Measurements from ENCODE around the gene P2RY14. TPM values are rescaled to one million over a fixed set of nuclear protein-coding genes. Genes with fewer than 3 reads are reported as not detected.

P2RY14 gene
- total RNA-seq, 1 experiment from 2014 or later: not detected

DNA sequence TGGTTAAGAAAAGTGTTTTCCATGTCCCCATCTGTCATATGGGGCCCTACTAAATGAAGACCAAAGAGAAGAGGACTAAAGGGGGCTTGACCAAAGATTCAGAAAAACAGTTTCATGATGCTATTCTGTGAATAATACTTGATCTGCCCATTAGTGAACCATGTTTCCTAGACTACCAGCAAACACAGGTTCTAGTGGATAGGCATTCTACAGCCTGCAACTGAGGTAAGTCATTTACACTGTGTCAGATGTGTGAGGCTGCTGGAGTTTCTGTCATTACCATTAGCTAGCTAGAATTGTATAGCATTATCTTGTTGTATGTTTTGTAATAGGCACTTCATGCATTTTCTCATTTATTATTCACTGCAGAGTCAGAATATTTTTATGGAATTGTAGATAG lies 81.9 kb downstream of the P2RY14 start:
- ChIA-PET POLR2A (no interaction called here), CTCF (interaction anchor here (0.9 kb wide), 1 partner anchor 28 kb away, joined by 3 read pairs; no protein-coding TSS in a partner anchor)
- H3K4me1 Mint-ChIP-seq: no peaks in the 10 kb centered on the region
- TF ChIP-seq FOXJ3 (CRISPR knock-in tag; IDR thresholded peaks at IDR 0.05; ENCODE audit: borderline replicate concordance) (no peak), FOXP1 (CRISPR knock-in tag; IDR thresholded peaks at IDR 0.05; ENCODE audit: borderline replicate concordance) (no peak), TCF7 (CRISPR knock-in tag; IDR thresholded peaks at IDR 0.05; ENCODE audit: low read depth) (no peak), ZNF671 (CRISPR knock-in tag; IDR thresholded peaks at IDR 0.05) (no peak), EMX1 (CRISPR knock-in tag; IDR thresholded peaks at IDR 0.05) (no peak), MYBL2 (CRISPR knock-in tag; IDR thresholded peaks at IDR 0.05) (no peak), TP53 (CRISPR knock-in tag; IDR thresholded peaks at IDR 0.05) (no peak), ZNF416 (CRISPR knock-in tag; IDR thresholded peaks at IDR 0.05) (no peak), ZNF317 (CRISPR knock-in tag; IDR thresholded peaks at IDR 0.05; ENCODE audit: borderline replicate concordance, low read depth) (no peak)
- TF ChIP-seq, protein P1, sequence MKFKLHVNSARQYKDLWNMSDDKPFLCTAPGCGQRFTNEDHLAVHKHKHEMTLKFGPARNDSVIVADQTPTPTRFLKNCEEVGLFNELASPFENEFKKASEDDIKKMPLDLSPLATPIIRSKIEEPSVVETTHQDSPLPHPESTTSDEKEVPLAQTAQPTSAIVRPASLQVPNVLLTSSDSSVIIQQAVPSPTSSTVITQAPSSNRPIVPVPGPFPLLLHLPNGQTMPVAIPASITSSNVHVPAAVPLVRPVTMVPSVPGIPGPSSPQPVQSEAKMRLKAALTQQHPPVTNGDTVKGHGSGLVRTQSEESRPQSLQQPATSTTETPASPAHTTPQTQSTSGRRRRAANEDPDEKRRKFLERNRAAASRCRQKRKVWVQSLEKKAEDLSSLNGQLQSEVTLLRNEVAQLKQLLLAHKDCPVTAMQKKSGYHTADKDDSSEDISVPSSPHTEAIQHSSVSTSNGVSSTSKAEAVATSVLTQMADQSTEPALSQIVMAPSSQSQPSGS (CRISPR knock-in tag; IDR thresholded peaks at IDR 0.05; ENCODE audit: borderline replicate concordance, low read depth): no peak
- TF ChIP-seq, protein P2, sequence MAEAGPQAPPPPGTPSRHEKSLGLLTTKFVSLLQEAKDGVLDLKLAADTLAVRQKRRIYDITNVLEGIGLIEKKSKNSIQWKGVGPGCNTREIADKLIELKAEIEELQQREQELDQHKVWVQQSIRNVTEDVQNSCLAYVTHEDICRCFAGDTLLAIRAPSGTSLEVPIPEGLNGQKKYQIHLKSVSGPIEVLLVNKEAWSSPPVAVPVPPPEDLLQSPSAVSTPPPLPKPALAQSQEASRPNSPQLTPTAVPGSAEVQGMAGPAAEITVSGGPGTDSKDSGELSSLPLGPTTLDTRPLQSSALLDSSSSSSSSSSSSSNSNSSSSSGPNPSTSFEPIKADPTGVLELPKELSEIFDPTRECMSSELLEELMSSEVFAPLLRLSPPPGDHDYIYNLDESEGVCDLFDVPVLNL (CRISPR knock-in tag; IDR thresholded peaks at IDR 0.05; ENCODE audit: borderline replicate concordance, low read depth): no peak
- TF ChIP-seq, protein P3, sequence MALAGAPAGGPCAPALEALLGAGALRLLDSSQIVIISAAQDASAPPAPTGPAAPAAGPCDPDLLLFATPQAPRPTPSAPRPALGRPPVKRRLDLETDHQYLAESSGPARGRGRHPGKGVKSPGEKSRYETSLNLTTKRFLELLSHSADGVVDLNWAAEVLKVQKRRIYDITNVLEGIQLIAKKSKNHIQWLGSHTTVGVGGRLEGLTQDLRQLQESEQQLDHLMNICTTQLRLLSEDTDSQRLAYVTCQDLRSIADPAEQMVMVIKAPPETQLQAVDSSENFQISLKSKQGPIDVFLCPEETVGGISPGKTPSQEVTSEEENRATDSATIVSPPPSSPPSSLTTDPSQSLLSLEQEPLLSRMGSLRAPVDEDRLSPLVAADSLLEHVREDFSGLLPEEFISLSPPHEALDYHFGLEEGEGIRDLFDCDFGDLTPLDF (CRISPR knock-in tag; IDR thresholded peaks at IDR 0.05): no peak
- H3K27ac Mint-ChIP-seq: 0 out of 2 replicates have a peak overlapping the region, but pooled peaks have one; percentile 15
- ATAC-seq: no peak
- DNase-seq (ENCODE audit: low spot score): no peak
- no peaks in the 10 kb centered on the region for H3K27me3 Mint-ChIP-seq (ENCODE audit: low read depth)
- H3K36me3 Mint-ChIP-seq: peaks cover 9% of the 10 kb centered on the region
- H3K4me3 Mint-ChIP-seq: no peak overlapping the region
- H3K9me3 Mint-ChIP-seq: no peaks in the 10 kb centered on the region

DNA sequence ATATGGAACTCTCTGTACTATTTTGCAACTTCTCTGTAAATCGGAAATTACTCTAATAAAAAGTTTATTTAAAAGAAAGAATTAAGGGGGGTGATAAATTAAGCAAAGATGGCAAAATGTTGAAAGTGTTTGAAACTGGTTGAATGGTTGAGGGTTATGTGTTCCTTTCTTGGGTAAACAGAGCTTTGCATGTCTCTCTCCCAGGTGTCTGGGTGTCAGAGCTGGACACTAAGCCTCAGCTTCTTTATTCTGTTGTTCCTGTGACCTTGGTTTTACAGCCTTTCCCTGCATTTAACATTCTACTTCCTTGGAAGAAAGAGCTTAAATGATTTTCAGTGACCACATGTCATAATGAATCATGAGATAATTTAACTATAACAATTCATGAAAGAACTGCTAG lies 82.5 kb downstream of the P2RY14 start:
- DNase-seq (ENCODE audit: low spot score) (no peak), ATAC-seq (no peak)
- H3K27me3 Mint-ChIP-seq (ENCODE audit: low read depth): no peaks in the 10 kb centered on the region
- POLR2A ChIA-PET: no interaction called here
- H3K9me3 Mint-ChIP-seq: no peaks in the 10 kb centered on the region
- CTCF ChIA-PET: interaction anchor here (0.9 kb wide), 1 partner anchor 28 kb away, joined by 3 read pairs; no protein-coding TSS in a partner anchor
- TF ChIP-seq, protein P2 (CRISPR knock-in tag; IDR thresholded peaks at IDR 0.05; ENCODE audit: borderline replicate concordance, low read depth): no peak
- TF ChIP-seq CREM (CRISPR knock-in tag; IDR thresholded peaks at IDR 0.05): no peak
- no peak for TF ChIP-seq NFE2L1 (CRISPR knock-in tag; IDR thresholded peaks at IDR 0.05)
- no peak for TF ChIP-seq SMAD3 (CRISPR knock-in tag; IDR thresholded peaks at IDR 0.05; ENCODE audit: borderline replicate concordance)
- TF ChIP-seq, protein P4, sequence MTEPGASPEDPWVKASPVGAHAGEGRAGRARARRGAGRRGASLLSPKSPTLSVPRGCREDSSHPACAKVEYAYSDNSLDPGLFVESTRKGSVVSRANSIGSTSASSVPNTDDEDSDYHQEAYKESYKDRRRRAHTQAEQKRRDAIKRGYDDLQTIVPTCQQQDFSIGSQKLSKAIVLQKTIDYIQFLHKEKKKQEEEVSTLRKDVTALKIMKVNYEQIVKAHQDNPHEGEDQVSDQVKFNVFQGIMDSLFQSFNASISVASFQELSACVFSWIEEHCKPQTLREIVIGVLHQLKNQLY (CRISPR knock-in tag; IDR thresholded peaks at IDR 0.05): no peak
- no peak for TF ChIP-seq ZNF121 (CRISPR knock-in tag; IDR thresholded peaks at IDR 0.05)
- TF ChIP-seq ZNF317 (CRISPR knock-in tag; IDR thresholded peaks at IDR 0.05; ENCODE audit: borderline replicate concordance, low read depth): no peak
- TF ChIP-seq, protein P5, sequence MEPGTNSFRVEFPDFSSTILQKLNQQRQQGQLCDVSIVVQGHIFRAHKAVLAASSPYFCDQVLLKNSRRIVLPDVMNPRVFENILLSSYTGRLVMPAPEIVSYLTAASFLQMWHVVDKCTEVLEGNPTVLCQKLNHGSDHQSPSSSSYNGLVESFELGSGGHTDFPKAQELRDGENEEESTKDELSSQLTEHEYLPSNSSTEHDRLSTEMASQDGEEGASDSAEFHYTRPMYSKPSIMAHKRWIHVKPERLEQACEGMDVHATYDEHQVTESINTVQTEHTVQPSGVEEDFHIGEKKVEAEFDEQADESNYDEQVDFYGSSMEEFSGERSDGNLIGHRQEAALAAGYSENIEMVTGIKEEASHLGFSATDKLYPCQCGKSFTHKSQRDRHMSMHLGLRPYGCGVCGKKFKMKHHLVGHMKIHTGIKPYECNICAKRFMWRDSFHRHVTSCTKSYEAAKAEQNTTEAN (CRISPR knock-in tag; IDR thresholded peaks at IDR 0.05): no peak
- TF ChIP-seq, protein P6, sequence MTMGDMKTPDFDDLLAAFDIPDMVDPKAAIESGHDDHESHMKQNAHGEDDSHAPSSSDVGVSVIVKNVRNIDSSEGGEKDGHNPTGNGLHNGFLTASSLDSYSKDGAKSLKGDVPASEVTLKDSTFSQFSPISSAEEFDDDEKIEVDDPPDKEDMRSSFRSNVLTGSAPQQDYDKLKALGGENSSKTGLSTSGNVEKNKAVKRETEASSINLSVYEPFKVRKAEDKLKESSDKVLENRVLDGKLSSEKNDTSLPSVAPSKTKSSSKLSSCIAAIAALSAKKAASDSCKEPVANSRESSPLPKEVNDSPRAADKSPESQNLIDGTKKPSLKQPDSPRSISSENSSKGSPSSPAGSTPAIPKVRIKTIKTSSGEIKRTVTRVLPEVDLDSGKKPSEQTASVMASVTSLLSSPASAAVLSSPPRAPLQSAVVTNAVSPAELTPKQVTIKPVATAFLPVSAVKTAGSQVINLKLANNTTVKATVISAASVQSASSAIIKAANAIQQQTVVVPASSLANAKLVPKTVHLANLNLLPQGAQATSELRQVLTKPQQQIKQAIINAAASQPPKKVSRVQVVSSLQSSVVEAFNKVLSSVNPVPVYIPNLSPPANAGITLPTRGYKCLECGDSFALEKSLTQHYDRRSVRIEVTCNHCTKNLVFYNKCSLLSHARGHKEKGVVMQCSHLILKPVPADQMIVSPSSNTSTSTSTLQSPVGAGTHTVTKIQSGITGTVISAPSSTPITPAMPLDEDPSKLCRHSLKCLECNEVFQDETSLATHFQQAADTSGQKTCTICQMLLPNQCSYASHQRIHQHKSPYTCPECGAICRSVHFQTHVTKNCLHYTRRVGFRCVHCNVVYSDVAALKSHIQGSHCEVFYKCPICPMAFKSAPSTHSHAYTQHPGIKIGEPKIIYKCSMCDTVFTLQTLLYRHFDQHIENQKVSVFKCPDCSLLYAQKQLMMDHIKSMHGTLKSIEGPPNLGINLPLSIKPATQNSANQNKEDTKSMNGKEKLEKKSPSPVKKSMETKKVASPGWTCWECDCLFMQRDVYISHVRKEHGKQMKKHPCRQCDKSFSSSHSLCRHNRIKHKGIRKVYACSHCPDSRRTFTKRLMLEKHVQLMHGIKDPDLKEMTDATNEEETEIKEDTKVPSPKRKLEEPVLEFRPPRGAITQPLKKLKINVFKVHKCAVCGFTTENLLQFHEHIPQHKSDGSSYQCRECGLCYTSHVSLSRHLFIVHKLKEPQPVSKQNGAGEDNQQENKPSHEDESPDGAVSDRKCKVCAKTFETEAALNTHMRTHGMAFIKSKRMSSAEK (CRISPR knock-in tag; IDR thresholded peaks at IDR 0.05; ENCODE audit: borderline replicate concordance): no peak
- TF ChIP-seq NFYB (CRISPR knock-in tag; conservative IDR thresholded peaks at IDR 0.05; ENCODE audit: low read depth): no peak
- no peak for TF ChIP-seq ESRRA (CRISPR knock-in tag; IDR thresholded peaks at IDR 0.05; ENCODE audit: borderline replicate concordance)
- no peak for TF ChIP-seq GABPB1 (CRISPR knock-in tag; IDR thresholded peaks at IDR 0.05)
- no peak for TF ChIP-seq ZNF423 (CRISPR knock-in tag; IDR thresholded peaks at IDR 0.05)
- TF ChIP-seq TEAD4 (CRISPR knock-in tag; IDR thresholded peaks at IDR 0.05): no peak
- H3K27ac Mint-ChIP-seq: peak overlapping the region; percentile 15; the same call in 1 of the 2 replicates
- no peaks in the 10 kb centered on the region for H3K4me1 Mint-ChIP-seq
- no peak overlapping the region for H3K4me3 Mint-ChIP-seq
- H3K36me3 Mint-ChIP-seq: peaks cover 14% of the 10 kb centered on the region
